ENCODE measurements around the gene GRB2. TPM values are rescaled to one million over a fixed set of nuclear protein-coding genes. Genes with fewer than 3 reads are reported as not detected.
"Not testable (repeated sequence)": the region's sequence is repeated elsewhere in the genome, so short reads cannot be mapped to it uniquely, and the experiment has no call there.

GRB2 gene
- total RNA-seq = 69.3 and 81.2 TPM in 2 replicates

DNA sequence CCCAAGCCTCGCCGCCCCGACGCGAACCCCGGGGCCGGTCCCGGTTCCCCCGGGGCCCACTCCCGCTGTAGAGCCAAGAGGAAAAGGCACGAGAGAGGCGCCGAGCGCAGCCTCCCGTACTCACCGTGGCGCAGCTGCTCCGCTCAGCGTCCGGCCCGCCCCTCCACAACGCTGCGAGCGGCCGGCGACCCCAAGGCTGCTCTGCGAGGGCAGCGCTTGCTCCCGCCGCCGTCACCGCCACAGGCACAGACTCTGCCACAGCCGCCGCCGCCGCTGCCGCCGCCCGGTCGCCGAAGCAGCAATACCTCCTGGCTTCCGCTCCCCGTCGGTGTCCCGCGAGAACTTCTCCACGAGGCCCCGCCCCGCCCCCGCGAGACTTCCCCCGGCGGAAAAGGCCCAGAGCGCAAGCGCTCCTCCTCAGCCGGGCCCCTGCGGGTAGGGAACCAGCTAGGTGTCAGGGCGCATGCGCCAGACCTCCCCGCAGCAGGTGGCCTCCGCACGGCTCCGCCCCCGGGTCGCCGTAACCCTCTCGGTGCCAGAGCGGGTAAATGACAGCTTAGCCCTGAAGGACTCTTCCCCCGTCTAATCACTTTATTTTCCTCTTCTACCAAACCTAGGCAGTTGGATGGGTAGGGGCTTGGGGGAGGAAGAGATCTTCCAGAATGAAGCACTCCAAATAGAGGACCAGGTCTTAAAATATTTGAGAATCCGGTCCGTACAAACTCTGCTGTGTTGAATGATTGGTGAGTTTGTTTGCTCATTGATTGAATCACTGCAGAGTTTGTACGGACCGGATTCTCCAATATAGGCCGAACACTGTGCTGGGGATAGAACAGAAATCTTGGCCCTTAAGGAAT, at the start of gene GRB2:
GRB2 (minus strand) TSS at position 314 of the 857 bp plus-strand sequence. CDS start 12,050 bp downstream, outside the sequence.
- peak; percentile 90 to 95 for DNase-seq (ENCODE audit: low read depth in 2 of 2)

DNA sequence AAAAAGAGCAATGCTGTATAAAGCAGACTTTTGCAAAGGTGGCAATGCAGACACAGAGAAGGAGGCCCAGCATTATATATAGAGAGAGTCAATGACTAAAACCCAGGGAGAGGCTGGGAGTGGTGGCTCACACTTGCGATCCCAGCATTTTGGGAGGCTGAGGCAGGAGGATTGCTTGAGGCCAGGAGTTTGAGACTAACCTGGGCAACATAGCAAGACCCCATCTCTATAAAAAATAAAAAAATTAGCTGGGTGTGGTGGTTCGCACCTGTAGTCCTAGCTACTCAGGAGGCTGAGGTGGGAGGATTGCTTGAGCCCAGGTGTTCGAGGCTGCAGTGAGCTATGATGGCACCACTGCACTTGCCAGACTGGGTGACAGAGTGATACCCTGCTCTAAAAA, 49.2 kb upstream of the GRB2 start:
- not testable (repeated sequence) for DNase-seq (ENCODE audit: low read depth in 2 of 2)

DNA sequence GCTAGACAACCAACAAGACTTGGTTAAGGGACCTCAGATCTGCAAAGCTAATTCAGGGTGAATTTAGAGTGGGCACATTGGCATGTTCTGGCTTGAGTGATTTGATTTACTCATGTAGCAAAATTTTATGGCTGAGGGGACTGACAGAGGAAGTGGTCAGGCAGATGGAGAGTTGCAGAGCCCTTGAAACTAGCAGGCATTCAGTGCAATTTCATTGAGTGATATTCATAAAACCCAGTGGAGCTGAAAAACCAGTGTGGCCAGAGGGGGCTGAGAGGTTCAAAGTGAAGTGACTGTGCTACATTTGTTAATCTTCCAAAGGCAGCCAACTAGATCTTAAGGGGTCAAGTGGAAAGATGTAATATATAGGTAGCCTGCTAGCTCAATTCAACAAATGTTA, 48.7 kb upstream of the GRB2 start:
- DNase-seq (ENCODE audit: low read depth in 2 of 2) = no peak

DNA sequence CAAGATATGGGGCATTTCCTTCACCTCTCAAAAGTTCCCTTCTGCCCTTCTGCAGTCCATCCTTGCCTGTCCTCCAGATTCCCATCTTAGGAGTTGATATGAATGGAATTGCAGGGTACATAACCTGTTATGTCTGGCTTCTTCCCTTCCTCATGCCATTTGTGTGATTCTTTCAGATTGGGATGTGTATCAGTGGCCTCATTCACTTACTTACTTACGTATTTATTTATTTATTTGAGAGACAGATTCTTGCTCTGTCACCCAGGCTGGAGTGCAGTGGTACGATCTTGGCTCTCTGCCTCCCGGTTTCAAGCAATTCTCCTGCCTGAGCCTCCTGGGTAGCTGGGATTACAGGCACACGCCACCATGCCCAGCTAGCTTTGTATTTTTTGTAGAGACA, 44.8 kb upstream of the GRB2 start:
- DNase-seq (ENCODE audit: low read depth in 2 of 2) = no peak

DNA sequence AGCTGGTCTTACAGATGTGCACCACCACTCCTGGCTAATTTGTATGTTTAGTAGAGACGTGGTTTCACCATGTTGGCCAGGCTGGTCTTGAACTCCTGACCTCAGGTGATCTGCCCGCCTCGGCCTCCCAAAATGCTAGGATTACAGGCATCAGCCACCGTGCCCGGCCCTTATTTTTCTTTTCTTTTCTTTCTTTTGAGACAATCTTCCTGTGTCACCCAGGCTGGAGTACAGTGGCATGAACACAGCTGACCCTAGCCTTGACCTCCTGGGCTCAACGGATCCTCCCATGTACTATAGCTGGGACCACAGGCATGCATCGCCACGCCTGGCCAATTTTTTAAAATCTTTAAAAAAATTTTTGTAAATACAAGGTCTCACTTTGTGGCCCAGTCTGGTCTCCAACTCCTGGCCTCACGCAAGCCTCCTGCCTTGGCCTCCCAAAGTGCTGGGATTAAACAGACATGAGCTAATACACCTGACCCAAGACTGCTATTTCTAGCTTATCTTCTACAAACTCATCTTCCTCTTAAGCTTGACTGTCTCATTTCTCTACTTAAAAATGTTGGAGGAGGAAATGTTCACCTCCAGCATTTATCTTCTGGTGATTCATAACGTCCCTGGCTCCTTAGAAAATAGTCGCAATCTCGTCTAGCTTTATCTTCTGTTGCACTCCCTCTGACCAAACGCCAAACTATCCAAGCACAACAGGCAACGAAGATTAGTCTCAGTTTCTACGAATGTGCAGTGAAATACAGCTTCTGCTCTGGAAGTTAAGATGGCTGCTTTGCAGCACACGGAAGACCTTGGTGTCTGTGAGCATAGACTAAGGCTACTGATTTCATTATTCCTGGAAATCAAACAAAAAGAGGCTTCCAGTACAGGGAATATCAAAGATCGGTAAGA, 42.7 kb upstream of the GRB2 start:
- no peak for DNase-seq (ENCODE audit: low read depth in 2 of 2)

DNA sequence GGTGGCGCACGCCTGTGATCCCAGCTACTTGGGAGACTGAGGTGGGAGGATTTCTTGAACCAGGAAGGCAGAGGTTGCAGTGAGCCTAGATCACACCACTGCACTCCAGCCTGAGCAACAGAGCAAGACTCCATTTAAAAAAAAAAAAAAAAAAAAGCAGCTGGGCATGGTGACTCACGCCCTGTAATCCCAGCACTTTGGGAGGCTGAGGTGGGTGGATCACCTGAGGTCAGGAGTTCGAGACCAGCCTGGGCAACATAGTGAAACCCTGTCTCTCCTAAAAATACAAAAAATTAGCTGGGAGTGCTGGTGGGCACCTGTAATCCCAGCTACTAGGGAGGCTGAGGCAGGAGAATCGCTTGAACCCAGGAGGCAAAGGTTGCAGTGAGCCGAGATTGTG, 40.4 kb upstream of the GRB2 start:
- not testable (repeated sequence) for DNase-seq (ENCODE audit: low read depth in 2 of 2)

DNA sequence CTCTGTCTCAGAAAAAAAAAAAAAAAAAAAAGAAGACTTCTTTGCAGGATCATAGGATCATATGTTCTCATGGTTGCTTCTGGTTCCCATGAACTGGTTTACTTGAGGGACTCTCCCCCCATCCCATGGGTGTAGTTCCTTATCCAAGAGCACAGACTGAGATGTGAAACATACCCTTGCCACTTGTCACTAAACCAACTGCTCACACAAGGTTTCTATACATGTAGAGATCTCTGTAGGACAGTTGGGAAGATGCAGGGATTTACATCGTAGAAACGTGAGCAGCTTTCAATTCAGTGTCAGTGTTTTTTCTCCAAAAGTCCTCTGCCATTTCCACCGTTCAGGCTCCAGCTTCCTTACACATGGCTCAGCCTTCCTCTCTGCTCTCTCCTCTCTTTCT, 39.8 kb upstream of the GRB2 start:
- DNase-seq (ENCODE audit: low read depth in 2 of 2) = no peak

DNA sequence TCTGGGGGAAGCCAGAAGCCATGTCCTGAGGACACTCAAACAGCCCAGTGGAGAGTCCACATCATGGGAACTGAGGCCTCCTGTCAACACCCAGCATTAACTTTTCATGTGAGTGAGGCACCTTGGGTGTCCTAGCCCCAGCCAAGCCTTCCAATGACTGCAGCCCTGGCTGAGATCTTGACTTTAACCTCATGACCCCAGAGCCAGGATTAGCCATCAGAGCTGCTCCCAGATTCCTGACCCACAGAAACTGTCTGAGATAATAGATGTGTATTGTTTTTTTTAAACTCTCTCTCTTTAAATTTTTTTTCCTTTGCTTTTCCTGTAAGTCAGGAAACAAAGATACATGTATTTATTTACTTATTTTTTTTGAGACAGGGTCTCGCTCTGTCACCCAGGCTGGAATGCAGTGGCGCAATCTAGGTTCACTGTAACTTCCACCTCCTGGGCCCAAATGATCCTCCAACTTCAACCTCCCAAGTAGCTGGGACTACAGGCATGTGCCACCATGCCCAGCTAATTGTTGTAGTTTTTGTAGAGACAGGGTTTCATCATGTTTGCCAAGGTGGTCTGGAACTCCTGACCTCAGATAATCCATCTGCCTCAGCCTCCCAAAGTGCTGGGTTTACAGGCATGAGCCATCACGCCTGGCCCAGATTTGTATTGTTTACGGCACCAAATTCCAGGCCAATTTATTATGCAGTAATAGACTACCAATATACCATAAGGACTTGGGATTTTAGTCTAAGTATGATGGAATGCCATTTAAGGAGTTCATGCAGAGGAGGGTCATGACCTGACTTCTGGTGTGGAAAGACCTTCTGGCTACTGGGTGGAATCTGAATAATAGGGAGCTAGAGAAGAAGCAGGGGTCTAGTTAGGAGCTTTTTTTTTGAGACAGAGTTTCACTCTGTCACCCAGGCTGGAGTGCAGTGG, 37.0 kb upstream of the GRB2 start:
- DNase-seq (ENCODE audit: low read depth in 2 of 2) = no peak

DNA sequence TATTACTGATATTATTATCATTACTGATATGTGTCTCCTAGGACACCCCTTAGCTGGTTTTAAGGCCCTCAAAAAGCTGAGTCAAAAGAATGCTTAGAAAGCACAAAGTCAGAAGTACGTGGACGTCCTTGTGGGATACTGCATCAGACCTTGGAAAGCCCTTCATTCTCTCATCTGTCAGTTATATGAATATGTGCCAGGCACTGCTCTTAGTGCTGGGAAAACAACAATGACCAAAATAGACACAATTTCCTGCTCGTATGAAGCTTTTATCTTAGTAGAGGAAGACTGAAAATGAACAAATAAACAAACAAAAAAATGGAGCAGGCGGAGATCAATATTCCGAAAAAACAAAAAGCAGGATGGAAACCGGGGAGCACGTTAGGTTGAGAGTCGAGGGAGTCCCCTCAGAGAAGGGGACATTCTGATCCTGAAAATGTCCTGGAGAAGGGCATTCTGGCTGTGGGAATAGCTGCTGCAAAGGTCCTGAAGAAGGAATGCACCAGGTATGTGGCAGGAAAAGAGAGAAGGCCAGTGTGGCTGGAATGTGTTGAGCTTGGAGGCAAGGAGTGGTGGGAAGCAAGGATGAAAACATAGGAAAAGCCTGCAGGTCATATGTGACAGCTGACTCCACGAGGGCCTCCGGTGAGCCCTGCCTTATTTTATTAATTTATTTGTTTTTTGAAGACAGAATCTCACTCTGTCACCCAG, 35.4 kb upstream of the GRB2 start:
- peak; percentile 55 to 68 for DNase-seq (ENCODE audit: low read depth in 2 of 2)

DNA sequence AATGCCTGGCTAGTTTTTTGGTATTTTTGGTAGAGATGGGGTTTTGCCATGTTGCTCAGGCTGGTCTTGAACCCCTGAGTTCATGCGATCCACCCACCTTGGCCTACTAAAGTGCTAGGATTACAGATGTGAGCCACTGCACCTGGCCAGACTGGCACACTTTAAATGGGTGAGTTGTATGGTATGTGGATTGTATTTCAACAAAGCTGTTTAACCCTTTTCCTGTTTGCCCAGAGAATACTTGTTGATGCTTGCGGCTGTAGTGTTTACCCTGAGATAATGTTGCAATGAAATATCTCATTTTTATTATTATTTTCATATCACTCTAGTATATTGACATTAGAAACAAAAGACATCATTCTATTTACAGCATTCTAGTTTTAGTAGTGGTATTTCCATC, 33.8 kb upstream of the GRB2 start:
- DNase-seq (ENCODE audit: low read depth in 2 of 2) = no peak

DNA sequence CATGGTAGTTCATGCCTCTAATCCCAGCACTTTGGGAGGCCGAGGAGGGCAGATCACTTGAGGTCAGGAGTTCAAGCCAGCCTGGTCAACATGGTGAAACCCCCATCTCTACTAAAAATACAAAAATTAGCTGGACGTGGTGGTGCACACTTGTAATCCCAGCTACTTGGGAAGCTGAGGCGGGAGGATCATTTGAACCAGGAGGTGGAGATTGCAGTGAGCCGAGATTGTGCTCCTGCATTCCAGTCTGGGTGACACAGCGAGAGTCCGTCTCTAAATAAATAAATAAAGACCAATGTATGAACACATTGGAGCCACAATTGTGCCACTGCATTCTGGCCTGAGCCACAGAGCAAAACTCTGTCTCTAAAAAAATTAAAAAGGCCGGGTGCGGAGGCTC, 31.9 kb upstream of the GRB2 start:
- DNase-seq (ENCODE audit: low read depth in 2 of 2) = not testable (repeated sequence)

DNA sequence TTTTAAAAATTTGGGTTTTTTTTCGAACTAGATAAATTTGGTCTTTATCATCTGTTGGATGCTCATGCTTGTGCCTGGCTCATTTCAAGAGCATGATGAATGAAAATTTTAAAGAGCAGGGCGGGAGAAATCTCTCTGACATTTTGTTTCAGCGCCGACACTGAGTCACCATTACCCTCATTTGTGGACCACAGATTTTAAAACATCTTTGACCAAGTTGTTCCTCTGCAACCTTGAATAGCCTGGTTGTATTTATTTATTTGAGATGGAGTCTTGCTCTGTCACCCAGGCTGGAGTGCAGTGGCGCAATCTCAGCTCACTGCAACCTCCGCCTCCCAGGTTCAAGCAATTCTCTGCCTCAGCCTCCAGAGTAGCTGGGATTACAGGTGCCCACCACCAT, 29.0 kb upstream of the GRB2 start:
- not testable (repeated sequence) for DNase-seq (ENCODE audit: low read depth in 2 of 2)

DNA sequence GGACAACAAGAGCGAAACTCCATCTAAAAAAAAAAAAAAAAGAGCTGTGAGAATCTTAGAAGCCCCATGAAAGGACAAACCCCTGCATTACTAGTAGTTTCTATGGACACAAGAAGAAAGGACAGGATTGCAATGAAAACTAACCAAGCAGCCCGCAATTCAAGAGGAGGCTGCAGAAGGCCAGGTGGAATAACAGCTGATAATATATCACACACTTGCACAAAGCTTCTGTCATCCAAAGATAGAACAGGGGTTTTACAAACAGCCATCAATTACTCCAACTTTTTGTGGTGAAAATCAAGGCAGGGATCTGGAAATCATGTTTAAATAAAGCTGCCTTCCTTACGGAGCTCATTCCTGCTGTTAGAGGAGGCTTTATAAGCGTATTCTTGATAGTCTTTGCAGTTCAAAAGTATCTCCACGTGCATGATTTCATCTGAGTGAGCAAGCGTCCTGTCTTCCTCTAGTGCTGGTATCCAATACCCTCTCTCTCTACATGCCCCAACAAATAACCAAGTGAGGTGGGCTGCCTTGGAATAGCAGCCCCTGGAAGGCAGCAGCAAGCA, 27.8 kb upstream of the GRB2 start:
- no peak for DNase-seq (ENCODE audit: low read depth in 2 of 2)

DNA sequence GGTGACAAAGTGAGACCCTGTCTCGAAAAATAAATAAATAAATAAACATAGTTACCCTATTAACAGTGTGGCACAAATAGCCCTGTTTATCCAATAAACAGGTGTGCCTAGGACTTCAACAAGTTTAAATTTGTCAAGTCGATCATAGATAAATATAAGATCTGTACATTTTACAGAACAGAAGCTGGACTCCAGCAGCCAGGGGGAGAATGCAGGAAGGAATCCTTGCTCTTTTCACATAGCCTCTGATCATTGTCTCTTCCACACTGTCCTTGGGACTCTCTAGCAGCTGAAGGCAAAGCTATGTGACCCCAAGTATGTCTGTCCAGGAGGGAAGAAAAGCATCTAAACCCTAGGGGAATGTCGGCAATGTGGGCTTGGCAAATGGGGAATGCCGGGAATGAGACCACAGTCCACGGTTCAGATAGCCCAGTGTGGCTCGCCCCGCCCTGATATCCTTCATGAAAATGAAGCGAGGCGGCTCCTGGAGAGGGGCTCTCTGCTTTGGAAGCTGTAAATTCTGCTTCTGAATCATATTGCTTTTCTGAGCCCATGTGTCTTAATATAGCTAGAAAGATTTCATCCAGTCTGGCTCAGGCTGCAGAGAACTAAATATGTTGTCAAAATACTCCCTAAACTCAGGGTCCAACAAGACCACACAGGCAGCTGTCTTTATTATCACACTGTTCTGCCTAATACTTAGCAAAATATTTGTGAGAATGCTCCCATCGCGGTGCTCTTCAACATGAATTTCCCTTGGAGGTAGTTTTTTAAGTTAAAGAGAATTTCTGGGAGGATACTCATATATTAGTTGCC, 24.9 kb upstream of the GRB2 start:
- DNase-seq (ENCODE audit: low read depth in 2 of 2) = no peak

DNA sequence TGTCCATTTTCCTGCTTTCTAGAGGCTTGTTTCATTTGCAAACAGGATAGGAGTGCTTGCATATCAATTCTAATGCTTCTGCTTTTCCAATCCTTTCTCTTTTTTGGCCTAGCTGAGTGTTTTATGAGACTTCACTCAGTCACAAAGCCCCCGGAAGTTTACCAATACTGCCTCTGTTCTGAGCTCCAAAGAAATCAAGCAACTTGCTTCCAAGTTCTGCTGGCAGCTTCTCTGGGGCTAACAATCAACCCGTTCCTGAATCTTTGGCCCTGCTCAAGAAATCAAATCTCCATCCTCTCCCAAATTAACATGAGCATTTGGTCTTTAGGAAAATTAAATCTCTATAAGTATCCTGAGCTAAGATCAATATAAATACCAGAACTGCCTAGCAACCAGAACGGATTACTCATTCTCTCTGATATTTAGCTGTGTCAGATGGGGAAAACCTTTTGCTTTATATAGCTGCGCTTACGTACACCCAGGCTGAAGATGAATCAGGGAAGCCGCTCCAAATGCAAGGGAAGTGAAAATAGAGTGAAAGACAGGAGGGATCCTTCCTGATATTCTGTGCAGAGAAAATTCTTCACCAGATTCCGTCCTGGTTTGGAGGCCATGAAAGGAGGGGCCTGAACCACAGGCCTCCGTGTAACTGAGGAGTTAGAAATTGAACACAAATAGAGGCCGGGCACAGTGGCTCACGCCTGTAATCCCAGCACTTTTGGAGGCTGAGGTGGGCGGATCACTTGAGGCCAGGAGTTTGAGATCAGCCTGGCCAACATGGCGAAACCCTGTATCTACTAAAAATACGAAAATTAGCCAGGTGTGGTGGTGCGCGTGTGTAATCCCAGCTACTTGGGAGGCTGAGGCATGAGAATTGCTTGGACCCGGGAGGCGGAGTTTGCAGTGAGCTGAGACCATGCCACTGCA, 23.3 kb upstream of the GRB2 start:
- DNase-seq (ENCODE audit: low read depth in 2 of 2) = peak; percentile 60 to 79

DNA sequence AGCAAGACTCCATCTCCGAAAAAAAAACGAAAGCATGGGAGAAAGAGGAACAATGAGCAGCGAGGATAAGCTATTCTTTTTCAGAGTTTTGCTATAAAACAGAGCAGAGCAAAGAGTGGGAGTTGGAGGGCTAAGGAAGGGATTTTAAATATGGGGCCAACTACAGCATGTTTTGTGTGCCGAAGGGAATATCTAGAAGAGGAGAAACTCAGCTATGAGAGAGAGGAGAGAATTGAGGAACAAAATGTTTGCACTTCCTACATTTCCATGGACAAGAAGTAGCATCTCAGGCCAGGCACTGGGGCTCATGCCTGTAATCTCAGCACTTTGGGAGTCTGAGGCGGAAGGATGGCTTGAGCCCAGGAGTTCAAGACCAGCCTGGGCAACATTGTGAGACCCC, 13.1 kb upstream of the GRB2 start:
- no peak for DNase-seq (ENCODE audit: low read depth in 2 of 2)

DNA sequence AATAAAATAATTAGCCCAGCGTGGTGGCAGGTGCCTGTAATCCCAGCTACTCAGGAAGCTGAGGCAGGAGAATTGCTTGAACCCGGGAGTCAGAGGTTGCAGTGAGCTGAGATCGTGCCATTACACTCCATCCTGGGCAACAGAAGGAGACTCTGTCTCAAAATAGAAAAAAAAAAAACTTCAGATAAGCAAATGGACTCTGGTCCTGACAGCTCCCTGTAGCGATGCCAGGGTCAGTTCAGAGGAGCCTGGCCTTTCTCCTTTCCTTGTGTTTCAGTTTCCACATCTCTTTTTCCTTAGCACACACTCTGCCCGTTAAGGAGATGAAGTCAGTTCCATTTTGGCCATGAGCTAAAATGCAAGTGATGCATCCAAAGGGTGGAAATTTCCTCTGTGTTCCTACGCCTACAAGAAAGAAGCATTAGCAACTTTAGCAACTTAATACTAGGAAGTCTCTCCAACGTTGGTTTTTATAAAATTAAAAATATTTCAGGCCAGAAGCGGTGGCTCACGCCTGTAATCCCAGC, 11.6 kb upstream of the GRB2 start:
- DNase-seq (ENCODE audit: low read depth in 2 of 2) = no peak

DNA sequence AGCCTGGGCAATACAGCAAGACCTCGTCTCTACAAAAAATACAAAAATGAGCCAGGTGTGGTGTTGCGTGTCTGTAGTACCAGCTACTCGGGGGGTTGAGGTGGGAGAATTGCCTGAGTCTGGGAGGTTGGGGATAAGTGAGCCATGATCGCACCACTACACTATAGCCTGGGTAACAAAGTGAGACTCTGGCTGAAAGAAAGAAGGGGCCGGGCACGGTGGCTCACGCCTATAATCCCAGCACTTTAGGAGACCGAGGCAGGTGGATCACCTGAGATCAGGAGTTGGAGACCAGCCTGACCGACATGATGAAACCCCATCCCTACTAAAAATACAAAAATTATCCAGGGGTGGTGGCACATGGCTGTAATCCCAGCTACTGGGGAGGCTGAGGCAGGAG, 10.5 kb upstream of the GRB2 start:
- DNase-seq (ENCODE audit: low read depth in 2 of 2) = no peak

Data from dermis microvascular lymphatic vessel endothelial cell (primary cell).